PC-9 (cell line): ENCODE measurements around the gene CAPZB.

ENCODE experiments used
- EZH2 ChIP-seq: fragments of 200-600 bp; sonication (generic); IDR thresholded peaks from 2 replicates; pipeline ENCODE4 v1.8.0; 2017; ENCODE audit warnings: antibody characterized with exemption, low read depth
- TF ChIP-seq, protein P1 (sequence below): fragments of 200-600 bp; sonication (generic); conservative IDR thresholded peaks from 2 replicates; pipeline ENCODE4 v1.6.1; 2017; ENCODE audit warnings: mixed run types, antibody characterized with exemption, mild to moderate bottlenecking, moderate library complexity

DNA sequence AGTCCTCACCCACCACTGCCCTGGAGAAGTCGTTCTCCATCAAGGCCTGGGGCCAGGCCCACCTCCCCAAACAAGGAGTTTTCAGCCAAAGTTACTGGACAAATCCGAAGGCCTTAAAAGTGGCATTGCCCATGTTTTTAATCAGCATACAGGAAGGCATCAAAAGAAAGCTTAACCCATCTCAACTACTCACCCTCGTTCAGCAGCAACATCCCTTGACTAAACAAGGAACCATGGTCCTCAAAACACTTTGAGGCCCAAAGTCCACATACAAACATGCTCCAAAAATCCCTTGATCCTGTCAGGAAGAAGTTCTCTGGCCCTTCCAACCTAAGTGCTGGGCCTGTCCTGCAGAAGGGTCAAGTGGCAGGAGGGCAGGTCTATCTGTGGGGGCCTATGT, 1.6 kb downstream of the CAPZB start:
- TF ChIP-seq EZH2, result no peak
- TF ChIP-seq, protein P1, sequence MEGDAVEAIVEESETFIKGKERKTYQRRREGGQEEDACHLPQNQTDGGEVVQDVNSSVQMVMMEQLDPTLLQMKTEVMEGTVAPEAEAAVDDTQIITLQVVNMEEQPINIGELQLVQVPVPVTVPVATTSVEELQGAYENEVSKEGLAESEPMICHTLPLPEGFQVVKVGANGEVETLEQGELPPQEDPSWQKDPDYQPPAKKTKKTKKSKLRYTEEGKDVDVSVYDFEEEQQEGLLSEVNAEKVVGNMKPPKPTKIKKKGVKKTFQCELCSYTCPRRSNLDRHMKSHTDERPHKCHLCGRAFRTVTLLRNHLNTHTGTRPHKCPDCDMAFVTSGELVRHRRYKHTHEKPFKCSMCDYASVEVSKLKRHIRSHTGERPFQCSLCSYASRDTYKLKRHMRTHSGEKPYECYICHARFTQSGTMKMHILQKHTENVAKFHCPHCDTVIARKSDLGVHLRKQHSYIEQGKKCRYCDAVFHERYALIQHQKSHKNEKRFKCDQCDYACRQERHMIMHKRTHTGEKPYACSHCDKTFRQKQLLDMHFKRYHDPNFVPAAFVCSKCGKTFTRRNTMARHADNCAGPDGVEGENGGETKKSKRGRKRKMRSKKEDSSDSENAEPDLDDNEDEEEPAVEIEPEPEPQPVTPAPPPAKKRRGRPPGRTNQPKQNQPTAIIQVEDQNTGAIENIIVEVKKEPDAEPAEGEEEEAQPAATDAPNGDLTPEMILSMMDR, result no peak
